ENCODE data around the gene VILL. TPM values are rescaled to one million over a fixed set of nuclear protein-coding genes. Genes with fewer than 3 reads are reported as not detected.
"Not testable (repeated sequence)": the region's sequence is repeated elsewhere in the genome, so short reads cannot be mapped to it uniquely, and the experiment has no call there.

Gene VILL
- total and polyA plus RNA-seq, 2 of the 8 experiments (the other 6 are each of a cell fraction or from before 2014, with no cell fraction given), result 4.1 to 4.2 TPM

DNA sequence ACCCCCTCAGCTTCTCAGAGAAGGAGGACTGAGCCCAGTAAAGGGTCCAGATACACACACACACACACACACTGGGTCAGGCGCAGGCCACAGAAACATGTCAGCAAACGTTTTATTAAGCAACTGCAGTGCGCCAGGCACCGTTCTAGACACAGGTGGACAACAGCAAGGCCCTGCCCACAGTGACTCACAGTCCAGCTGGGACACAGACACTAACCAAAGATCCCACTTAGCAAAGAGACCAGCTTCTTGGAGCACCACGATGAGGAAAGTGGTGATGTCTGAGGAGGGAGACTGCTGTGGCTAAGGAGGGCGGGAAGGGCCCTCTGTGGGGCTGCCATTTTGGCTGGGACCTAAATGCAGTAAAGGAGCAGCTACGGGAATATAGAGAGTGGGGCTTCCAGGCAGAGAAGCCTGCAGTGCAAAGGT lies 2.8 kb upstream of the VILL start (continued):
- TF ChIP-seq, protein P1, sequence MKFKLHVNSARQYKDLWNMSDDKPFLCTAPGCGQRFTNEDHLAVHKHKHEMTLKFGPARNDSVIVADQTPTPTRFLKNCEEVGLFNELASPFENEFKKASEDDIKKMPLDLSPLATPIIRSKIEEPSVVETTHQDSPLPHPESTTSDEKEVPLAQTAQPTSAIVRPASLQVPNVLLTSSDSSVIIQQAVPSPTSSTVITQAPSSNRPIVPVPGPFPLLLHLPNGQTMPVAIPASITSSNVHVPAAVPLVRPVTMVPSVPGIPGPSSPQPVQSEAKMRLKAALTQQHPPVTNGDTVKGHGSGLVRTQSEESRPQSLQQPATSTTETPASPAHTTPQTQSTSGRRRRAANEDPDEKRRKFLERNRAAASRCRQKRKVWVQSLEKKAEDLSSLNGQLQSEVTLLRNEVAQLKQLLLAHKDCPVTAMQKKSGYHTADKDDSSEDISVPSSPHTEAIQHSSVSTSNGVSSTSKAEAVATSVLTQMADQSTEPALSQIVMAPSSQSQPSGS (IDR thresholded peaks at IDR 0.05; ENCODE audit: low read length), result no peak
- no peak for TF ChIP-seq HDAC2 (IDR thresholded peaks at IDR 0.05; ENCODE audit: borderline replicate concordance in 1 of 2, low read depth in 2 of 2, low read length in 2 of 2)
- TF ChIP-seq POLR2AphosphoS5 (IDR thresholded peaks at IDR 0.05; ENCODE audit: low read depth, low read length), result no peak

DNA sequence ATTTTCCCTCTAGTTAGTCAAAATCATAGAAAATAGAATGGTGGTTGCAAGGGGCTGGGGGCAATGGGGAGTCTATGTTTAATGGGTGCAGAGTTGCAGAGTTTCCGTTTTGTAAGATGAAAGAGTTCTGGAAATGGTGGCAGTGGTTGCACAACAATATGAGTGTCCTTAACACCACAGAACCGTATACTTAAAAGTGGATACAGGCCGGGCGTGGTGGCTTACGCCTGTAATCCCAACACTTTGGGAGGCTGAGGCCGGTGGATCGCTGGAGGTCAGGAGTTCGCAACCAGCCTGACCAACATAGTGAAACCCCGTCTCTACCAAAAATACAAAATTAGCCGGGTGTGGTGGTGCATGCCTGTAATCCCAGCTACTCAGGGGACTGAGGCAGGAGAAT lies 2.2 kb upstream of the VILL start:
- H3K23me2 ChIP-seq (ENCODE audit: low read depth, low read length); H2BK5ac ChIP-seq (ENCODE audit: low read depth, low read length); H2BK15ac ChIP-seq (ENCODE audit: low read length); H3K4me2 ChIP-seq (ENCODE audit: insufficient read depth in 1 of 2, low read depth in 2 of 2, low read length in 2 of 2); H3K4me3 ChIP-seq (ENCODE audit: extremely low read depth in 1 of 4, insufficient read depth in 2 of 4, low read depth in 3 of 4, low read length in 4 of 4); H3K4me1 ChIP-seq (replicated peaks in 1 of 4; ENCODE audit: control insufficient read depth in 3 of 4, insufficient read depth in 4 of 4, low read length in 3 of 4); H2BK120ac ChIP-seq (replicated peaks; ENCODE audit: low read depth, low read length); H3K27me3 ChIP-seq (replicated peaks in 1 of 4; ENCODE audit: control insufficient read depth in 3 of 4, extremely low read depth in 1 of 4, insufficient read depth in 3 of 4, low read length in 3 of 4); H4K5ac ChIP-seq (ENCODE audit: insufficient read length, low read depth, low read length); H3K18ac ChIP-seq (ENCODE audit: extremely low read depth, low read length); H2AK5ac ChIP-seq (ENCODE audit: low read depth, low read length); H3K23ac ChIP-seq (ENCODE audit: insufficient read length); H3K79me1 ChIP-seq (ENCODE audit: low read depth, low read length); FAIRE-seq; H3K14ac ChIP-seq (ENCODE audit: insufficient read length); H3K36me3 ChIP-seq (ENCODE audit: control insufficient read depth in 2 of 4, insufficient read depth in 4 of 4, low read length in 3 of 4); H2AFZ ChIP-seq (ENCODE audit: low read length); H2BK20ac ChIP-seq (ENCODE audit: low read length); H4K91ac ChIP-seq (replicated peaks; ENCODE audit: insufficient read length, low read length); DNase-seq (ENCODE audit: low read depth in 1 of 2, low spot score in 2 of 2); H3K27ac ChIP-seq (ENCODE audit: low read depth, low read length); H3K79me2 ChIP-seq (ENCODE audit: control insufficient read depth in 1 of 2, insufficient read depth in 2 of 2, low read length in 2 of 2); H4K20me1 ChIP-seq (replicated peaks in 1 of 2; ENCODE audit: control insufficient read depth in 1 of 2, insufficient read depth in 2 of 2, low read length in 2 of 2); H3K9me3 ChIP-seq (ENCODE audit: insufficient read depth in 2 of 2, low read depth in 1 of 2, low read length in 1 of 2); H2BK12ac ChIP-seq (ENCODE audit: low read depth, low read length); H3K9ac ChIP-seq (replicated peaks in 1 of 4; ENCODE audit: extremely low read depth in 1 of 4, low read depth in 3 of 4, low read length in 3 of 4); H4K8ac ChIP-seq (ENCODE audit: extremely low read depth, insufficient read depth, low read length); H3K56ac ChIP-seq (replicated peaks; ENCODE audit: insufficient read length, low read depth, low read length); POLR2A ChIA-PET (ENCODE audit: partially characterized antibody); H3K4ac ChIP-seq (replicated peaks; ENCODE audit: insufficient read length, low read depth, low read length): not testable (repeated sequence)
- 90% methylated on average over 10 of the region's 10 CpGs; no CpG with 5 or more reads in 1 of the 2 experiments for WGBS, 2 experiments (ENCODE audit: extremely low coverage in 1 of 2, insufficient coverage in 1 of 2, insufficient read length in 1 of 2, insufficient replicate concordance in 2 of 2, low coverage in 1 of 2, low lambda C conversion rate in 2 of 2, missing lambda C conversion rate in 1 of 2)
- CTCF ChIA-PET (ENCODE audit: partially characterized antibody), result interaction anchor here (0.9 to 9.0 kb wide), 4 partner anchors 9 to 136 kb away, joined by 4 to 134 read pairs (median 20); no protein-coding TSS in a partner anchor
